Neuronal stem cell (in vitro differentiated cells): ENCODE measurements around the gene HADH.

Experiments used
- DNase-seq: peaks from one replicate; pipeline ENCODE4 v3.0.0-alpha.2; 2013; ENCODE audit warnings: low spot score
- H2AFZ ChIP-seq: one replicate; pipeline ENCODE4 v1.6.1; 2013; ENCODE audit warnings: mild to moderate bottlenecking, low read length, inconsistent platforms
- H2AK5ac ChIP-seq: 2 replicates; pipeline ENCODE4 v1.6.1; 2013; ENCODE audit warnings: low read depth, mild to moderate bottlenecking, inconsistent platforms, low read length, moderate library complexity, mixed read lengths
- H2BK120ac ChIP-seq: 2 replicates; pipeline ENCODE4 v1.6.1; 2013; ENCODE audit warnings: low read depth, mild to moderate bottlenecking, inconsistent platforms, low read length, moderate library complexity, mixed read lengths
- H2BK12ac ChIP-seq: one replicate; pipeline ENCODE4 v1.6.1; 2013; ENCODE audit warnings: low read length, inconsistent platforms
- H2BK15ac ChIP-seq: 2 replicates; pipeline ENCODE4 v1.6.1; 2013; ENCODE audit warnings: mild to moderate bottlenecking, low read length, inconsistent platforms, mixed read lengths
- H2BK5ac ChIP-seq: one replicate; pipeline ENCODE4 v1.6.1; 2013; ENCODE audit warnings: inconsistent platforms, mild to moderate bottlenecking, low read length, moderate library complexity
- H3K14ac ChIP-seq: one replicate; pipeline ENCODE4 v1.6.1; 2013; ENCODE audit warnings: low read length, inconsistent platforms
- H3K18ac ChIP-seq: 2 replicates; pipeline ENCODE4 v1.6.1; 2013; ENCODE audit warnings: low read length, inconsistent platforms
- H3K23ac ChIP-seq: 2 replicates; pipeline ENCODE4 v1.6.1; 2013; ENCODE audit warnings: low read depth, mild to moderate bottlenecking, mixed read lengths, low read length, inconsistent platforms; ENCODE audit not compliant: poor library complexity
- H3K27ac ChIP-seq: replicated peaks from 3 replicates; pipeline ENCODE4 v1.5.1; 2013; ENCODE audit warnings: low read length, inconsistent platforms
- H3K27me3 ChIP-seq, 3 experiments: 2 replicates each; pipeline ENCODE4 v1.6.1; 2013; ENCODE audit warnings: low read length in 3 of 3, mild to moderate bottlenecking in 2 of 3, inconsistent platforms in 1 of 3, low read depth in 1 of 3, mixed read lengths in 1 of 3, moderate library complexity in 1 of 3; ENCODE audit not compliant: control insufficient read depth in 3 of 3, insufficient read depth in 3 of 3
- H3K36me3 ChIP-seq, 2 donors: replicated peaks in 1 of 2; 2 replicates each; pipeline ENCODE4 v1.6.1; 2013; ENCODE audit warnings: low read length in 2 of 2; ENCODE audit not compliant: control insufficient read depth in 2 of 2, insufficient read depth in 2 of 2
- H3K4ac ChIP-seq: 2 replicates; pipeline ENCODE4 v1.6.1; 2013; ENCODE audit warnings: inconsistent platforms, mild to moderate bottlenecking, low read length, moderate library complexity
- H3K4me1 ChIP-seq, 2 donors: 1 replicate in 1 of 2; 2 replicates in 1 of 2; pipeline ENCODE4 v1.6.1; 2013; ENCODE audit warnings: low read length in 2 of 2, low read depth in 1 of 2; ENCODE audit not compliant: control insufficient read depth in 2 of 2, insufficient read depth in 1 of 2
- H3K4me2 ChIP-seq: one replicate; pipeline ENCODE4 v1.6.1; 2013; ENCODE audit warnings: mild to moderate bottlenecking, low read length, inconsistent platforms; ENCODE audit not compliant: insufficient read depth, poor library complexity, severe bottlenecking
- H3K4me3 ChIP-seq, 2 donors: 2 replicates each; pipeline ENCODE4 v1.5.1; 2013; ENCODE audit warnings: low read length in 2 of 2, mild to moderate bottlenecking in 2 of 2, inconsistent platforms in 1 of 2, moderate library complexity in 1 of 2
- H3K79me1 ChIP-seq: one replicate; pipeline ENCODE4 v1.6.1; 2013; ENCODE audit warnings: low read depth, mild to moderate bottlenecking, inconsistent platforms, low read length, moderate library complexity
- H3K9ac ChIP-seq: one replicate; pipeline ENCODE4 v1.6.1; 2013; ENCODE audit warnings: mild to moderate bottlenecking, low read depth, low read length, inconsistent platforms; ENCODE audit not compliant: poor library complexity
- H3K9me3 ChIP-seq, 2 donors: replicated peaks in 1 of 2; 2 replicates each; pipeline versions ENCODE3 to v1.6.1; 2013; ENCODE audit warnings: low read length in 2 of 2, mild to moderate bottlenecking in 2 of 2, inconsistent platforms in 1 of 2, low read depth in 1 of 2, mixed read lengths in 1 of 2, moderate library complexity in 1 of 2; ENCODE audit not compliant: control insufficient read depth in 2 of 2, insufficient read depth in 1 of 2
- H4K8ac ChIP-seq: one replicate; pipeline ENCODE4 v1.6.1; 2013; ENCODE audit warnings: low read depth, mild to moderate bottlenecking, inconsistent platforms, low read length, moderate library complexity
- H4K91ac ChIP-seq: one replicate; pipeline ENCODE4 v1.6.1; 2013; ENCODE audit warnings: low read length, low read depth, mild to moderate bottlenecking, inconsistent platforms; ENCODE audit not compliant: poor library complexity
- WGBS, 2 donors: extraction: QIAGEN DNeasy Blood & Tissue Kit; methylation state at CpG; one replicate each; pipeline ENCODE4 v1.1.7; 2013; ENCODE audit warnings: missing lambda C conversion rate in 2 of 2, mixed read lengths in 1 of 2; ENCODE audit not compliant: insufficient read length in 2 of 2, insufficient replicate concordance in 1 of 2; ENCODE audit errors: extremely low coverage in 2 of 2; 5-methylcytosine and 5-hydroxymethylcytosine counted together

Gene HADH

GRCh38 chr4:107970063-107970798 lies 19.5 kb upstream of the HADH start:
- Histone ChIP-seq H2BK5ac (no peak overlapping the region), H2BK12ac (no peak overlapping the region), H2BK15ac (no peak overlapping the region), H3K4me1 (no peaks in the 10 kb centered on the region), H3K79me1 (no peaks in the 10 kb centered on the region), H2AFZ (peak overlapping the region; percentile 14), H3K36me3 (no peaks in the 10 kb centered on the region), H2AK5ac (no peak overlapping the region), H4K91ac (no peak overlapping the region), H3K4ac (no peak overlapping the region), H3K27me3 (no peaks in the 10 kb centered on the region), H4K8ac (no peak overlapping the region), H3K9me3 (no peaks in the 10 kb centered on the region), H3K18ac (no peak overlapping the region), H3K14ac (no peak overlapping the region), H2BK120ac (no peak overlapping the region), H3K9ac (no peak overlapping the region), H3K27ac (no peak overlapping the region), H3K4me2 (no peak overlapping the region), H3K4me3 (no peak overlapping the region), H3K23ac (no peak overlapping the region)
- DNase-seq, result no peak
- WGBS, 2 donors, result no CpG with 5 or more reads among the region's 12 CpGs

- H2BK120ac ChIP-seq, result no peak overlapping the region
These were observed 17.1 kb upstream of the HADH start for GRCh38 chr4:107972605-107973004.

GRCh38 chr4:107974523-107974922 lies 15.2 kb upstream of the HADH start:
- H3K4me3 ChIP-seq, result no peak overlapping the region
- no peak overlapping the region for H3K27ac ChIP-seq
- H2AK5ac ChIP-seq, result no peak overlapping the region
- H3K4me1 ChIP-seq, result no peaks in the 10 kb centered on the region
- H3K14ac ChIP-seq, result no peak overlapping the region
- H2BK5ac ChIP-seq, result no peak overlapping the region
- H3K79me1 ChIP-seq, result no peaks in the 10 kb centered on the region
- WGBS, 2 donors, result no CpG with 5 or more reads among the region's 3 CpGs
- H4K8ac ChIP-seq, result no peak overlapping the region
- H3K27me3 ChIP-seq, result no peaks in the 10 kb centered on the region
- no peaks in the 10 kb centered on the region for H3K36me3 ChIP-seq
- no peak overlapping the region for H4K91ac ChIP-seq
- no peak overlapping the region for H2AFZ ChIP-seq
- DNase-seq, result no peak
- H3K18ac ChIP-seq, result no peak overlapping the region
- H3K9me3 ChIP-seq, result no peaks in the 10 kb centered on the region
- H3K4me2 ChIP-seq, result no peak overlapping the region
- no peak overlapping the region for H2BK12ac ChIP-seq
- no peak overlapping the region for H3K23ac ChIP-seq
- no peak overlapping the region for H3K9ac ChIP-seq
- H2BK120ac ChIP-seq, result no peak overlapping the region
- no peak overlapping the region for H3K4ac ChIP-seq
- no peak overlapping the region for H2BK15ac ChIP-seq

More at GRCh38 chr4:107972605-107973004, 17.1 kb upstream of the HADH start:
- DNase-seq, result no peak
- Histone ChIP-seq H2BK5ac (no peak overlapping the region), H2AFZ (no peak overlapping the region), H3K27ac (no peak overlapping the region), H3K14ac (no peak overlapping the region), H3K79me1 (no peaks in the 10 kb centered on the region), H4K8ac (no peak overlapping the region), H3K27me3 (no peaks in the 10 kb centered on the region), H2BK12ac (no peak overlapping the region), H3K4me3 (no peak overlapping the region), H3K4ac (no peak overlapping the region), H2BK15ac (no peak overlapping the region), H4K91ac (no peak overlapping the region), H3K4me1 (no peaks in the 10 kb centered on the region), H2AK5ac (no peak overlapping the region), H3K4me2 (no peak overlapping the region), H3K9ac (no peak overlapping the region), H3K9me3 (no peaks in the 10 kb centered on the region), H3K23ac (no peak overlapping the region), H3K18ac (no peak overlapping the region), H3K36me3 (no peaks in the 10 kb centered on the region)

GRCh38 chr4:107977482-107977881 lies 12.2 kb upstream of the HADH start:
- H3K4ac ChIP-seq, result no peak overlapping the region
- H3K23ac ChIP-seq, result no peak overlapping the region

More at GRCh38 chr4:107977482-107977881, 12.2 kb upstream of the HADH start:
- Histone ChIP-seq H3K4me2 (no peak overlapping the region), H2BK12ac (no peak overlapping the region), H3K9me3 (peaks cover 2 to 6% of the 10 kb centered on the region in 2 donors), H2BK5ac (no peak overlapping the region), H3K4me1 (no peaks in the 10 kb centered on the region), H3K27ac (no peak overlapping the region), H2BK120ac (no peak overlapping the region), H3K27me3 (no peaks in the 10 kb centered on the region), H3K9ac (no peak overlapping the region), H3K14ac (no peak overlapping the region), H3K4me3 (no peak overlapping the region), H3K36me3 (no peaks in the 10 kb centered on the region), H2BK15ac (no peak overlapping the region), H3K79me1 (no peaks in the 10 kb centered on the region), H3K18ac (no peak overlapping the region), H2AK5ac (no peak overlapping the region), H4K8ac (no peak overlapping the region), H4K91ac (no peak overlapping the region), H2AFZ (no peak overlapping the region)
- no peak for DNase-seq
- WGBS, 2 donors, result no CpG with 5 or more reads among the region's 4 CpGs
